Ishikawa (cell line): ENCODE measurements around the gene CABP7.

Experiments used
- CEBPB ChIP-seq: IDR thresholded peaks from 2 replicates; pipeline ENCODE4 v1.6.1; 2012
- EGR1 ChIP-seq: IDR thresholded peaks from 2 replicates; pipeline ENCODE4 v1.6.1; 2012
- EP300 ChIP-seq: IDR thresholded peaks from 2 replicates; pipeline ENCODE4 v1.6.1; 2012; ENCODE audit warnings: borderline replicate concordance
- FOXM1 ChIP-seq: IDR thresholded peaks from 2 replicates; pipeline ENCODE4 v1.6.1; 2012; ENCODE audit warnings: low read depth, borderline replicate concordance
- MAX ChIP-seq: IDR thresholded peaks from 2 replicates; pipeline ENCODE4 v1.6.1; 2012
- NFIC ChIP-seq: IDR thresholded peaks from 2 replicates; pipeline ENCODE4 v1.6.1; 2012
- RAD21 ChIP-seq: IDR thresholded peaks from 2 replicates; pipeline ENCODE4 v1.6.1; 2012; ENCODE audit warnings: low read depth
- REST ChIP-seq: IDR thresholded peaks from 2 replicates; pipeline ENCODE4 v1.6.1; 2012; ENCODE audit warnings: low read depth, mild to moderate bottlenecking

GRCh38 chr22:29756341-29756740 is 36.5 kb downstream of the CABP7 start:
- TF ChIP-seq NFIC (no peak), EP300 (no peak), FOXM1 (no peak), RAD21 (no peak), EGR1 (no peak), REST (no peak), CEBPB (no peak), MAX (no peak)
